ENCODE data around the gene TP63. TPM values are rescaled to one million over a fixed set of nuclear protein-coding genes. Genes with fewer than 3 reads are reported as not detected.

TP63 gene
- total RNA-seq, 1 donor from 2014 or later, result 144 TPM

- Histone ChIP-seq H3K9me3 (no peaks in the 10 kb centered on the region), H3K27me3 (no peaks in the 10 kb centered on the region), H3K27ac (no peak overlapping the region), H3K4me3 (no peak overlapping the region), H3K4me1 (no peaks in the 10 kb centered on the region), H3K36me3 (no peaks in the 10 kb centered on the region)
- TF ChIP-seq POLR2AphosphoS5 (IDR thresholded peaks at IDR 0.05; ENCODE audit: insufficient read depth in 1 of 2, low read depth in 1 of 2) (no peak), POLR2A (IDR thresholded peaks at IDR 0.05) (no peak), CTCF (IDR thresholded peaks at IDR 0.05) (no peak)
- DNase-seq (ENCODE audit: extremely low spot score in 2 of 2), result no peak
- intact Hi-C loops (cut with DNase I), result no loop called here
Observed at GRCh38 chr3:189727158-189727557, 96.0 kb downstream of the TP63 start.

DNA sequence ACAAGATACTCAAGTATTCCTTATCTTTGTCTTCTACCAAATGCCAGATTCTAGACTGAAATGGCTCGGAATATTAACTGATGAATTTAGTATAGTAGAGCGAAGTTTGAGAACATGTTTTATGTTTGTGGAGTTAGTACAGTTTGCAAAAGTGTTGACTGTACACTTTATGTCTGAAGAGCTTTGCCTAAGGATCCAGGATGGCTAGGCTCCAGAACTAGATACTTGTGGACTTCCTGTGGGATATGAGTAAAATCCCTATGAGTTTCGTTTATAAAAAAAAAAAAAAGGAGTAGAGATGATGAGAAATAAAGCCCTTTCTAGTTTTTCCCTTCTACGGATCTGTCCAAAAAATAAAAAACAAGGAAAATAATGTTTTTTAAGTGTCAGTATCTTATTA, 96.7 kb downstream of the TP63 start:
- Histone ChIP-seq H3K4me3 (no peak overlapping the region), H3K9me3 (no peaks in the 10 kb centered on the region), H3K27ac (no peak overlapping the region), H3K27me3 (no peaks in the 10 kb centered on the region), H3K36me3 (no peaks in the 10 kb centered on the region), H3K4me1 (no peaks in the 10 kb centered on the region)
- intact Hi-C loops (cut with DNase I), result no loop called here
- no peak for TF ChIP-seq CTCF (IDR thresholded peaks at IDR 0.05)
- TF ChIP-seq POLR2A (IDR thresholded peaks at IDR 0.05), result no peak
- no peak for TF ChIP-seq POLR2AphosphoS5 (IDR thresholded peaks at IDR 0.05; ENCODE audit: insufficient read depth in 1 of 2, low read depth in 1 of 2)
- no peak for DNase-seq (ENCODE audit: extremely low spot score in 2 of 2)

- Histone ChIP-seq H3K36me3 (no peaks in the 10 kb centered on the region), H3K27me3 (no peaks in the 10 kb centered on the region), H3K4me1 (no peaks in the 10 kb centered on the region), H3K27ac (no peak overlapping the region), H3K9me3 (no peaks in the 10 kb centered on the region), H3K4me3 (no peak overlapping the region)
- no peak for DNase-seq (ENCODE audit: extremely low spot score in 2 of 2)
- TF ChIP-seq POLR2A (IDR thresholded peaks at IDR 0.05), result no peak
- TF ChIP-seq CTCF (IDR thresholded peaks at IDR 0.05), result no peak
- TF ChIP-seq POLR2AphosphoS5 (IDR thresholded peaks at IDR 0.05; ENCODE audit: insufficient read depth in 1 of 2, low read depth in 1 of 2), result no peak
- intact Hi-C loops (cut with DNase I), result no loop called here
Observed at GRCh38 chr3:189728915-189729314, 97.7 kb downstream of the TP63 start.

- no peaks in the 10 kb centered on the region for H3K27me3 ChIP-seq
- no peak overlapping the region for H3K27ac ChIP-seq
- DNase-seq (ENCODE audit: extremely low spot score in 2 of 2), result no peak
- no peak overlapping the region for H3K4me3 ChIP-seq
- TF ChIP-seq CTCF (IDR thresholded peaks at IDR 0.05), result no peak
- no peaks in the 10 kb centered on the region for H3K4me1 ChIP-seq
- H3K36me3 ChIP-seq, result no peaks in the 10 kb centered on the region
- no peaks in the 10 kb centered on the region for H3K9me3 ChIP-seq
- intact Hi-C loops (cut with DNase I), result no loop called here
Observed at GRCh38 chr3:189734061-189734460, 102.9 kb downstream of the TP63 start.

GRCh38 chr3:189735913-189736312, 104.7 kb downstream of the TP63 start:
- DNase-seq (ENCODE audit: extremely low spot score in 2 of 2), result no peak
- intact Hi-C loops (cut with DNase I), result no loop called here
- Histone ChIP-seq H3K9me3 (no peaks in the 10 kb centered on the region), H3K27me3 (no peaks in the 10 kb centered on the region), H3K4me3 (no peak overlapping the region), H3K27ac (no peak overlapping the region), H3K36me3 (no peaks in the 10 kb centered on the region), H3K4me1 (no peaks in the 10 kb centered on the region)
- TF ChIP-seq POLR2AphosphoS5 (IDR thresholded peaks at IDR 0.05; ENCODE audit: insufficient read depth in 1 of 2, low read depth in 1 of 2) (no peak), CTCF (IDR thresholded peaks at IDR 0.05) (no peak), POLR2A (IDR thresholded peaks at IDR 0.05) (no peak)
